ENCODE data around the gene ISYNA1.

- TF ChIP-seq CTCF (IDR thresholded peaks at IDR 0.05) (no peak), ZNF121 (CRISPR knock-in tag; IDR thresholded peaks at IDR 0.05) (no peak), RELA (CRISPR knock-in tag; IDR thresholded peaks at IDR 0.05; ENCODE audit: borderline replicate concordance) (no peak), ESRRA (CRISPR knock-in tag; IDR thresholded peaks at IDR 0.05; ENCODE audit: borderline replicate concordance) (no peak)
Measured at GRCh38 chr19:18445262-18445948, 7.5 kb upstream of the ISYNA1 start.

Data from WTC11 (cell line).